Measurements from ENCODE around the gene RGS14.
"Not testable (repeated sequence)": the region's sequence is repeated elsewhere in the genome, so short reads cannot be mapped to it uniquely, and the experiment has no call there.

RGS14 gene

DNA sequence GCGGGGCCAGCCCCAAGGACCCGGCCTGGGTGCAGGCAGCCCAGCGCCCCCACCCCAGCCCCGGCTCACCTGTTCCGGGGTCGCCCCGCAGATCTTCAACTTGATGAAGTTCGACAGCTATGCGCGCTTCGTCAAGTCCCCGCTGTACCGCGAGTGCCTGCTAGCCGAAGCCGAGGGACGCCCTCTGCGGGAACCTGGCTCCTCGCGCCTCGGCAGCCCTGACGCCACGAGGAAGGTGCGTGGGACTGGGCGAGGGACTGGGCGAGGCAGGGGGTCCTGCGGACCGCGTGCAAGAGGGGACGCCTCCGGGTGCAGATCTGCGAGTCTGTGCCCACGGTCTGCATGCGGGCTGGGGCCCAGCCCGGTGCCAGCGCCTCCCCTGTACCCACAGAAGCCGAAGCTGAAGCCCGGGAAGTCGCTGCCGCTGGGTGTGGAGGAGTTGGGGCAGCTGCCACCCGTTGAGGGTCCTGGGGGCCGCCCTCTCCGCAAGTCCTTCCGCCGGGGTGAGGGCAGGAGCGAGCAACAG, 9.7 kb downstream of the RGS14 start:
- no peak for DNase-seq

DNA sequence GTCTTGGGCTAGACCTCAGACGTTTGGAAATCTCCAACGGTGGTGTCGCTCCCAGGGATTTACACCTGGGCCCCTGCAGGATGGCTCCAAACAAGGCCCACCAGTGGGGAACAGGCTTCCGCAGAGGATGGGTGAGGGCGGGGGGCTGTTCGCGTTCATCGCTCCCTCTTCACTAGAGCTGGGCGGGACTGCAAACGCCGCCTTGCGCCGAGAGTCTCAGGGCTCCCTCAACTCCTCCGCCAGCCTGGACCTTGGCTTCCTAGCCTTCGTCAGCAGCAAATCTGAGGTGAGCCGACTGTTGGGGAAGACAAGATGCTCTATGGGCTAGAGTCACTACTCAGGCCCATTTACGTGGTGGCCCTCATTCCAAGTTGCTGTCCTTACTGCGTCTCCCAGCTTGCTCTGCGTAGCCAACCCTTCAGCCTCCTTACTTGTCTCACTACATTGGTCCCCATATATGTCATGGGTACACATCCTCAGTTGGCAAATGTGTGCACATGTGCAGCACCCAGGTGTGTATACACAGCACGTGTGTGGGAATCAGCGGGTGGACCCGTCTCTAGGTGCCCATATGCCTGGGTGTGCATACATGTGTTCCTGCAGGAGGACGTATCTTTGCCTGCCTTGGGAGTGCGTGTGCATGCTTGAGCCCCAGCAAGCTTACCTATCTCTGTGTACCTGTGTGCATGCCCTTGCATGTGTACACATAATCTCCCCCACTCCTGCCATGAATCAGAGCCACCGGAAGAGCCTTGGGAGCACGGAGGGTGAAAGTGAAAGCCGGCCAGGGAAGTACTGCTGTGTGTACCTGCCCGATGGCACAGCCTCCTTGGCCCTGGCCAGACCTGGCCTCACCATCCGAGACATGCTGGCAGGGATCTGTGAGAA, 10.5 kb downstream of the RGS14 start:
- DNase-seq: no peak

DNA sequence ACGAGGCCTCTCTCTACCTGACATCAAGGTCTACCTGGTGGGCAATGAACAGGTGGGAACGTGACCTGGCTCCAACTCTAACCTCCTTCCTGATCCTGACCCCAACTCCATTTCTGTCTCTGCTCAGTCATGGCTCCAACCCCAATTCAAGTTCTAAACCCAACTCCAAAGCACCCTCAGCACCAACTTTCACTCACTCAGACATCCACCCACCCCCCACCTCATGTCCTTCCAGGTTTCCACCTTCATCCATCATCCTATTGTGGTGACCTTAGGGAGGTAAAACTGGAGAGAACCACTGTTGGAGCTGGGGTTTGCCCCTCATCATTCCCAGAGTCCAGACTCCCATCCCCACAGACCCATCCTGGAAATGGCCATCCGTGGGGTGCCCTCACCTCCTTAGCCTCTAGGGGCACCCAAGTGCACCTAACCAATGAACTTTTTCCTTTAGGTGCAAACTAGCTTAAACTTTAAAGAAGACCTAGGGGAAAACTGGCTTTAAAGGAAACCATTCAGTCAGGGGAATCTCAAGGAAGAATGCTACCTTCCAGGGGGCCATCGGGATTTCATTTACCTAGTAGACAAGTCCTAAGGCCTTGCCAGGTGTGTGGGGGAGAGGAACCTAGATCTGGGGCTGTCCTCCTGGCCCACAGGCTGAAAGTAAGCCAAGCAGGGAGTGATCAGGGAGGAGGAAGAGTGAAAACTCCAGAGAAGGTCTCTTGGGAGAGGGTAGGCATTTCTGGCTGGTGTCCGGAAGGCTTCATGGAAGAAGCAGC, 11.3 kb downstream of the RGS14 start:
- DNase-seq: no peak

DNA sequence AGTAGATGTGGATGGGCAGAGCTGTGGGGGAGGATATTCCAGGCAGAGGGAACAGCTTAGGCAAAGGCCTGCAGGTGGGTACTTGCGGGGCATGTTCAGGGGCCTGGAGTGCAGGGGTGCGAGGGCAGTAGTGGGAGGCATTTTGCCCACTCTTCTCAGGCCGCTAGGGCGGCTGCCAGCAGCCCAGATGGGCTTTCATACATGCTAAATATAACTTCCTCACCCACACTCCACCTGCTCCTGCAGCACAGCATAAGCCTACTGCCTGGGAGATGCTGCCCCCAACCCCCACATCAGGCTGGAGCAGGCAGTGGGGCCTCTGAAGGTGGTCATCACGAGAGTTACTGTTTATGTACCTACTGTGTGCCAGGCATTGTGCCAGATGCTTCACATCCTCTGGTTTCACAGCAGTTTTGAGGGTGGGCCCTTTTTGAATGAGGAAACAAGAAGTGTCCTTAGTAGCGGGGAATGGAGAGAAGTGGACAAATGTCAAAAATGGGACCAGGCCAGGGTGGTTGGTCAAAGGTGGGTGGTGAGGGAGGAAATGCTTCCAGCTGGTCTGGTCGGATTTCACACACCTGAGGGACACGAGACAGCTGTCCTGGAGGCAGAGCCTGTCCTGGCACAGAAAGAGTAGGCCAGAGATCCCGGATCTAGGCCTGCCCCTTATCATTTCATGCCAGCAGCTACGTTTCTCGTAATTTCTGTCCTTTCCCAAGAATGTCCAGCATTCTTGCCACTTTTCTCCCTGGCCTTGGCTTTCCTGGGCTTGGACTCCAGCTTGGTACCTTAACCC, 12.1 kb downstream of the RGS14 start:
- DNase-seq: no peak

DNA sequence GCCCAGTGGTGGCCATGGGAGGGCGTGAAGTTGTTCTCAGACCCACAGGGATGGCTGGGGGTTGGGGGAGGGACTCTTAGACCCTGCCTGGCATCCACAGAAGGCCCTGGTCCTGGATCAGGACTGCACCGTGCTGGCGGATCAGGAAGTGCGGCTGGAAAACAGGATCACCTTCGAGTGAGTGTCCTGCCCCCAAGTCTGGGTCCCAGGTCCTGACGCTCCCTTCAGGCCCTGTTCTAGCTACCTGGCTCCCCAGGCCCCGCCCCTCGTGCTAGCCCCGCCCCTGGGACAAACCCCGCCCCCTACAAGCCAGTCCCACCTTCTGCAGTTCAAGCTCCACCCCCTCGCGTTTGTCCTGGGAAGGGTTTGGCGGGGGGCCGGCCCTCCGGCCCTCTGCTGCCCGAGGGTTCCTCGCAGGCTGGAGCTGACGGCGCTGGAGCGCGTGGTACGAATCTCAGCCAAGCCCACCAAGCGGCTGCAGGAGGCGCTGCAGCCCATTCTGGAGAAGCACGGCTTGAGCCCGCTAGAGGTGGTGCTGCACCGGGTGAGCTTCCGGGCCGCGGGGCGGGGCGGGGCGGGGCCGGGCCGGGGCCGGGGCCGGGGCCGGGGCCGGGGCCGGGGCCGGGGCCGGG, 12.9 kb downstream of the RGS14 start:
- peak; percentile 83 for DNase-seq

DNA sequence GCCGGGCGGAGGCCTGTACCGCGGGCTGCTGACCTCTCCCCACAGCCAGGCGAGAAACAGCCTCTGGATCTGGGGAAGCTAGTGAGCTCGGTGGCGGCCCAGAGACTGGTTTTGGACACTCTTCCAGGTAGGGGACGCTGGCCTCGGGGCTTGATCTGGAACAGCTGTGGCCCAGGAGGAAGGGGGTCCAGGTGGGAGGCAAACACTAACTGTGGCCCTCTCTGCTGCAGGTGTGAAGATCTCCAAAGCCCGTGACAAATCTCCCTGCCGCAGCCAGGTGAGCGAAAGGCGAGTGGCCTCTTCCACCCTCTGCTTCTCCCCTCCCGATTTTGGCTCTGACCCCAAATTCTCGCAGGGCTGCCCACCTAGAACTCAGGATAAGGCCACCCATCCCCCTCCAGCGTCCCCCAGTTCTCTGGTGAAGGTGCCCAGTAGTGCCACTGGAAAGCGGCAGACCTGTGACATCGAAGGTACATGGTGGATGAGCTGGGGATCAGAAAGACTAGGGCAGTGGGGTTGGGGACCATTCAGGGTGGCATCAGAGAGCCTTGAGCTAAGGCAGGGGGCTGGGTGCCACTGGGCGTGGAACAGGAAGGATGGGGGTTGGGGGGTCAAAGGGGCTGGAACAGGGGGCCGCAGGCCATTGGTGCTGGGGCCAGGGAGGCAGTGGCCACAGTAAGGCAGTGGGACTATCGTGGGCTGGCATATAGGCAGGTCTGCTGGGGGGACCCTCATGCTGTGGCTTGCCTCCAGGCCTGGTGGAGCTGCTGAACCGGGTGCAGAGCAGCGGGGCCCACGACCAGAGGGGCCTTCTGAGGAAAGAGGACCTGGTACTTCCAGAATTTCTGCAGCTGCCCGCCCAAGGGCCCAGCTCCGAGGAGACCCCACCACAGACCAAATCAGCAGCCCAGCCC, 13.7 kb downstream of the RGS14 start:
- DNase-seq: no peak

DNA sequence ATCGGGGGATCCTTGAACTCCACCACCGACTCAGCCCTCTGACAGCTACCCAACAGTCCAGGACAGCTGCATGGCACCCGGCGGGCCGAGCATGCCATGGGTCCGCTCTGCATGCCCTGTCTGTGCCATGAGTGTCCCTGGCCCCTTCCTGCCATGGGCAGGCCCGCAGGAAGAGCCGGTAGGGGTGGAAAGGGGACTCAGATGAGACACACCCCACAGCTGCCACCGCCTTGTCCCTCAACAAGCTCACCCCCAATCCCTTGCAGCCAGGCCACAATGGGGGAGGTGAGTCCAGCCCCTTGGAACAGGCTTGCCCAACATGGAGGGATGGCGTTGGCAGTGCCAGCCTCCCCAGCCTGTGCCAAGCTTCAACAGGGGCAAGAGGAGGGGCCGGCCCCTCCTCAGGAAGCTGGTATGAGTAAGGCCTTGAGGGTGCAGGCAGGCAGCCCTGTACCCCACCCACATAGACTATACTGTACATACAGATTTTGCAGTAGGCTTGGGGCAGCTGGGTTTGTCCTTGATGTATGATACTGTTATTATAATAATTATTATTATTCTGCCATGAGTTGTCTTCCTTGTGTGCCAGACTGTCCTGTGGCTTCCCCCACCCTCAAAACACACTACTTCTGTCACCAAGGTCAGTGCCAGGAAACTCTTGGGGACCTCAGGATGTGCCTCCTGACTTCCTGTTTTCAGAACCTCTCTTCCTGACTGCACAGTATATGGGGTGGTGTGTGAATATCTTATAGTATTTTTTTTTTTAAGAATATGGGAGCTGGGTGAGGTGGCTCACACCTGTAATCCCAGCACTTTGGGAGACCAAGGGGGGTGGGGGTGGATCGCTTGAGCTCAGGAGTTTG, 14.5 kb downstream of the RGS14 start:
- no peak for DNase-seq

DNA sequence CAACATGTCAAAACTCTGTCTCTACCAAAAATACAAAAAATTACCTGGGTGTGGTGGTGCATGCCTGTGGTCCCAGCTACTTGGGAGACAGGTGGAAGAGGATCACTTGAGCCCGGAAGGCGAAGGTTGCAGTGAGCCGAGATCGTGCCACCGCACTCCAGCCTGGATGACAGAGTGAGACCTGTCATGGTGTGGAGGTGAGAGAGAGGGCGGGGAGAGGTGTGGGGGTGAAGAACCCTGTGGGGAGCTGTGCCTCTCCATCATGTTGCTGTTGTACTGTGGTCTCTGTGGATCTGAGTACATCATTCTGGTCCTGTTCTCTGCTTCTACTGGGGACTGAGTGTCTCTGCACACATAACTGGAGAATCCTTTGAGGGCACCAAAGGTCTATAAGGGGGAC, 15.2 kb downstream of the RGS14 start:
- no peak for DNase-seq

DNA sequence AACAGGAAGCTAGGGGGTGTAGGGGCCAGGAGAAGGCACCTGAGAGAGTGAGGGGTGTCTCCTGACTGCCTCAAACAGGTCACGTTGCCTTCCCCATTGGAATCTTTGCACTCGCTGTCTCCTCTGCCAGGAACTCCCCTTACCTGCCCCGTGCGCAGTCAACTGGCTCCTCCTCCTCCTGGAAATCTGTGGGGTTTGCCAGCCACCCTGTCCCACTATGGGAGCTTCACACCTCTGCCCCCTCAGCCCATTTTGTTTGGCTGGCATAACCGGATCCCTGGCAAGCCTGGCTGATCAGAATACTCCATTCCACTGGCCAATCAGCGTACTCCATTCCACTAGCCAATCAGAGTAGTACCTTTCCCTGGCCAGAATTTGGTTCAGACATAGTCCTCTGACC, 16.1 kb downstream of the RGS14 start:
- DNase-seq: no peak

DNA sequence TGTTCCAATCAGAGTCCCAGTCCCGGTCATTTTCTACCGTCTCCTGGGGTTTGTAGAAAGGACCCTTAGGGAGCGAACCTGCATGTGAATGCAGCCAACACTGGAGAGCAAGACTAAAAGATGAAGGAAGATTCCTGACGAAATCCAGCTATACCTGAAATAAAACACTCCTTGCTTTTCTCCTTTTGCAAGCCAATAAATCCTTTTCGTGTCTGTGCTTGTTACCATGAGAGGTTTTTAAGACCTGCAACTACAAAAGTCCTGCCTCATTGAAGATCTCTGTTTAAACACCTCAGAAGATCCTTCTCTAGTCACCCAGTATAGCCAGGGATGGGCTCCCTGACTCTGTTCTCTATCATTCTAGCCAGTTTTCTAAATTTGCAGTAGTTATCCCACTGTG, 16.5 kb downstream of the RGS14 start:
- no peak for DNase-seq

DNA sequence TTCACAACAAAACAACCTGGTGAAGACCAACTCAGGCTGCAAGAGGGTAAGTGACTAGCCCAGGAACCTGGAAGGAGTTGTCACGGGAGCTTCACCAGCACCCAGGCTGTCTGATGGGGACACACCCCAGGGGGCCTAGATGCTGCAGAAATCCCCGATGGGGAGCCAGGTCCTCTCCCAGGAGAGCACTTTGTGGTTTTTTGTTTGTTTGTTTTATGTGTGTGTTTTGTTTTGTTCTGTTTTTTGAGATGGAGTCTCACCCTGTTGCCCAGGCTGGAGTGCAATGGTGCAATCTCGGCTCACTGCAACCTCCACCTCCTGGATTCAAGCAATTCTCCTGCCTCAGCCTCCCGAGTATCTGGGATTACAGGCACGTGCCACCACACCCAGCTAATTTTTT, 17.8 kb downstream of the RGS14 start:
- DNase-seq: not testable (repeated sequence)

DNA sequence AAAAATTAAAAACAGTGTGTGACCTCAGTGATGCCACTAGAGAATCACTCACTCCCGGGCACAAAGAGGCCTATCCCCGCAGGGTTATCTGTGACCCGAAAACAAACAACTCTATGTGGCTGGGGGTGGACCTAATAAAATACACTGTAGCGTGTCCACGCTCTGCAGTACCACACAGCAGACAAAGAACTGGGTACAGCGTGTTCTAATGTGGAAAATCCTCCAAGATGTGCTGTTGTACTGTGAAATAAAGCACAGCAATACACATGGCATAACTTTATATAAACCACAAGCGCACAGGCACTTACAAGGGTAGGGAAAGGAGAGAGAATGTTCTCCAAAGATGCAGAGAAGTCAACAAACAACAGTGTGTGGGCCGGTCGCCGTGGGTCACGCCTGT, 18.4 kb downstream of the RGS14 start:
- no peak for DNase-seq

DNA sequence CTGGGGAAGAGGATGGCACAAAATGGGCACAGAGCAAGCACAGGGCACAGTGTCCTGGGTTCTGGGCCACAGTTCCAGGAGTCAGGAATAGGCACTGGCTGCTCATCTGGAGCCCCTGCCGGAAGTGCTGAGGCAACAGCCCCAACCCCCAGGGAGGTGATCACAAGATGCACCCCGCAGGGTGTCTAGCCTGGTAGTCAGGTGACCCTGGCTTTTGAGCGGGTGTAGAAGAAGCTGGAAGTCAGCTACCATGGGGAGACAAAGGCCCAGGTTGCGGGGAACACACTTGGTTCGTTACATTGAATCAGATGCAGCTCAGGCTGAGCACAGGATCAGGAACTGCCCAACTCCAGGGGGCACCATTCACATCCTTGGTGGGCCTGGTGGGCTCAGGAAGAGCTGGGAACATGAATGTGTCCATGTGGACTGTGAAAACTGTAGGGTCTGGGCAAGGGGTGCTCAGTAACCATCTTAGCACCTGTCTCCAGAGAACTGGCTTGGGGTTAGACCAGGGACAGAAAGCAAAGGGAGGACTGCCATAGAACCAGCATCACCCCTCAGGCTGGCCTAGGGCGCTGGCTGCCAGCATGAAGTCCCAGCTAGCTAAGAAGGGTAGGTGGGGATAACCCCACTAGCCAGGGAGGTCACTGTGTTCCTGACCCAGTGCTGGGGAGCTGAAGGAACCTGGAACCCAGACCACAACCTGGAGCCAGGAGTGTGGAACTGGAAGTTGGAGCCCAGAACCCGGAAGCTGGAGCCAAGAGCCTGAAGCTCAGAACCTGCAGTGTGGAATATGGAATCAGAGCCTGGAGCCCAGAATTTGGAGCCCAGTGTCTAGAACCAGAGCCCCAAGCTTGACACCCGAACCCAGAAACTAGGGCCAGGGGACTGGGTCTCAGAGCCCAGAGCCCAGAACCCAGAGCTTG, 20.4 kb downstream of the RGS14 start:
- DNase-seq: no peak

DNA sequence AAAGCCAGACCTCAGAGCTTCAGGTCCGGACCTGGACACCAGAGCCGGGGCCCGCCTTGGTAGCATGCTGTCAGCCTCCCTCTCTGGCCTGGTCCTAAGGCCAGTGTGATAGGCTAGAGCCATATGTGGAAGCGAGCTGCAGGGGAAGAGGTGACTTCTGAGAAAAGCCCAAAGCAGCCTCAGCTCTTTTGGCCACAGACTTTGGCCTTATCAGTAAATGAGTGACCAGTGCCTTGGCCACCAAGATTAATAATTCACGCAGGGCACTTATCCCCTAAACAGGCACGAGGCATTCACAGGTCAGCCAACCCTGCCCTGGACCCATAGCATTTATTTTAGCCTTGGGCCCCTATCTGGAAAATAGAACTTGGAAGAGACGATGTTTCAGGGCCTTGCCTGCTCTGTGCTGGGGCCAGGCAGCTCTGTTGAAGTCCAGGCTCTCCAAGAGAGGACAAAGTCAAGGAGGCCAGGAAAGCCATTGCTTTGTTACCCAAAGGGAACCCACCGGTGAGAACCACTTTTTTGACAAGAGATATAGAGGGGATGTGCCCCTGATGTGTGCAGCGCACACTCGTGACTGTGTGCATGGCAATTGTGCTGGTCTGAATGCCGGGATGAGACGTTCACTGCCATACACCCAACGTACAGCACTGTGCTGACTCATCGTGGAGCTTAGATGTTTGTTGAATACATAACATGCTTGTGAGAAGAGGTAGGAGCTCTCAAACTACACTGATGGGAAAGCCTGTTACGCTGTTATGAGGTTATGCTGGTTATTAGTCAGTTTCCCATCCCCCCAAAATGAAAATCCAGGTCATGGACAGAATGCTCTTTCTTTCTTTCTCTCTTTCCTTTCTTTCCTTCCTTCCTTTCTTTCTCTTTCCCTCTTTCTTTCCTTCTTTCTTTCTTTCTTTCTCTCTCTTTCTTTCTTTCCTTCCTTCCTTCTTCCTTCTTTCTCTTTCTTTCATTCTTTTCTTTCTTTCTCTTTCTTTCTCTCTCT, 21.5 kb downstream of the RGS14 start:
- DNase-seq: no peak

DNA sequence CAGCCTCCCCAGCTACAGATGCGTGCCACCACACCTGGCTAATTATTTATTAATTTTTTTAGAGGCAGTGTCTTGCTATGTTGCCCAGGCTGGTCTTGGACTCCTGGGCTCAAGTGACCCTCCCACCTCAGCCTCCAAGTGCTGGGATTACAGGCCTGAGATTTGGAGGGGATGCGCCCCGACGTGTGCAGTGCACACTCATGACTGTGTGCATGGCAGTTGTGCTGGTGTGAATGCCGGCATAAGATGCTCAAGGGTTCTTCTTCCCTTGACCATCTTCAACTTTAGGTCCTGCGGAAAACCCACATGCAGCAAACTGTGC, 23.0 kb downstream of the RGS14 start:
- no peak for DNase-seq

DNA sequence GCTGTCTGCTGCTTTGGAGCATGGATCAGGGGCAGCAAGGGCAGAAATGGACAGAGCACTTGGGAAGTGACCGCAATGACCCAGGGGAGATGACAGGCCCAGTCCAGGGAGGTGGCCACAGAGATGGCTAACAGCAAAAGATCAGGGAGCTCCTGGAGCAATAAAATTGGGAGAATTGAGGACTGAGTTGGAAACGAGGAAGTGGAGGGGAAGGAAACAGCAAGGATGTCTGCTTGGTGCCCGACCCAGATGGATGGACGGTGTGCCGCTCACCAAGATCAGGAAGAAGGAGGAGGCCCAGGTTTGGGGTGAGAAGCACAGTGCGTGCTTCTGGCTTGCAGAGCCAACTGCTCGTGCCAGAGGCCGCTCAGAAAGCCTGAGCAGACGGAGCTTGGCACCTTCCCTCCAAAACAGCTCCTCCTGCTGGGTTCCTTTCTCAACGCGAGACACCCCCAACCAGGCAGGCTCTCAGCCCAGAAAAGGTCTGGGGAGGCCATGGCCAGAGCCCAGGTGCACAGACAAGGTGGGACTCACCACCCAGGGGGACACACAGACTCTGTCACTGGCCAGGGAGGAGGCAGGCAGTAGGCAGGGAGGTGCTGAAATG, 24.8 kb downstream of the RGS14 start:
- no peak for DNase-seq

DNA sequence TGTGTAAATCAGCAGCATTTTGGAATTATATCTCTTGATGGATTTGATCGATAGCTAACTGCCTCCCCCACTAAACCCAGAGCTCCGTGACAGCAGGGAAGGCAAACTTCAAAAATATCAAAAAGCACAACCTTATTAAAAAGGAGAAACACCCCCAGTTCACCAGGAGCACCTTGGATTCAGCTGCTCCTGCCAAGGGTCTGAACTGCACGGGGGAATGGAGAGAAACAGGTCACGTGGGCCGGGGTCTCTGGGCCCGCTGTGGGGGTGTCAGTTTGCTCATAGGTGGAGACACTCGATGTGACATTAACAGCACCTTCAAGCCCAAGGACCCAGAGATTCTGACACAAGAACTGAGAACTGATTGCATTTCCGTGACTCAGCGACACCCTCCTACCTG, 25.5 kb downstream of the RGS14 start:
- DNase-seq: no peak

DNA sequence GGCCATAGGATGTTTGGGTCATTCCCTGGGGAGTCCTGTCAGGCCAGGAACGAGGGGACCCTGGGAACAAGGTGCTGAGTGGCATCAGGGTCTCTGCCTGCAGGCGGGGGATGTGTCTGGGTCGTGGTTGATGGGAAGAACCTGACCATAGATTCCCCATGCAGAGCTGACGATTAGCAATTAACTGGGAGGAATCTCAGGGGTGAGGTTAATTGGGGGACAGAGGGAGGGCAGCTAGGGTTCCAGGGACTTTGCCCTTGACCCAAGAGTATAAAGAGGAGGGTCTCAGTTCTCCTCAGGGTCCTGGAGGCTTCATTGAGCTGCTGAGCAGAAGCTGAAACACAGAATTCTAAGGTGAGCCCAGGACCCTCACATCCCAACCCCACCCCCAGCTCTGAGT, 26.4 kb downstream of the RGS14 start, which contains the start of gene SLC34A1:
SLC34A1 (plus strand) TSS at position 301 of the 400 bp plus-strand sequence. CDS start 1,308 bp downstream, outside the sequence.
- DNase-seq: no peak
